GM06990 (cell line): ENCODE results near the gene ABCA7.

Experiments used
- DNase-seq: peaks from one replicate; pipeline ENCODE4 v3.0.0-alpha.2; 2011; ENCODE audit not compliant: insufficient read length; ENCODE audit errors: extremely low read depth
- H3K27me3 ChIP-seq: replicated peaks from 2 replicates; pipeline ENCODE4 v1.6.0; 2011; ENCODE audit warnings: low read length; ENCODE audit not compliant: control insufficient read depth, insufficient read depth
- H3K36me3 ChIP-seq: 2 replicates; pipeline ENCODE4 v1.5.1; 2011; ENCODE audit warnings: low read length; ENCODE audit not compliant: control insufficient read depth, insufficient read depth
- H3K4me3 ChIP-seq: replicated peaks from 2 replicates; pipeline ENCODE4 v1.5.1; 2011; ENCODE audit warnings: low read depth, mild to moderate bottlenecking, control low read depth, low read length
- CTCF ChIP-seq: IDR thresholded peaks from 2 replicates; pipeline ENCODE4 v1.5.1; 2011; ENCODE audit warnings: low read length, control low read depth, mild to moderate bottlenecking, inconsistent platforms; ENCODE audit not compliant: insufficient read depth, poor library complexity, severe bottlenecking

ABCA7 gene

DNA sequence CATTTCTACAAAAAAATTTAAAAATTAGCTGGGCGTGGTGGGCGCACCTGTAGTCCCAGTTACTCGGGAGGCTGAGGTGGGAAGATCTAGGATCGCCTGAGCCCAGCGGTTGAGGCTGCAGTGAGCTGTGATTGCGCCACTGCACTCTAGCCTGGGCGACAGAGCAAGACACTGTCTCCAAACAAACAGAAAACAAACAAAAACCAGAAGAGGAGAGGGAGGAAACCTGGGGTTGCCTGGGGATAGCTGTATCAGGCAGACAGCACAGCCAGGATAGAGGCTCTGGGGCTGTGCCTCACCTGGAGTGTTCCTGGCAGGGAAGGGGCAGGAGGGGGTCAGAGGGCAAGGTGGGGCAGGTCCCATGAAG, 57.9 kb downstream of the ABCA7 start:
- H3K36me3 ChIP-seq, result no peaks in the 10 kb centered on the region; the same call in 1 of the 2 replicates
- no peak for DNase-seq
- H3K27me3 ChIP-seq, result no peaks in the 10 kb centered on the region
- H3K4me3 ChIP-seq, result no peak overlapping the region
- TF ChIP-seq CTCF, result no peak

GRCh38 chr19:1098177-1099051, 58.5 kb downstream of the ABCA7 start:
- DNase-seq, result no peak
- H3K36me3 ChIP-seq, result no peaks in the 10 kb centered on the region
- no peak overlapping the region for H3K4me3 ChIP-seq
- H3K27me3 ChIP-seq, result no peaks in the 10 kb centered on the region
- TF ChIP-seq CTCF, result no peak

- Histone ChIP-seq H3K27me3 (no peaks in the 10 kb centered on the region), H3K4me3 (no peak overlapping the region), H3K36me3 (peaks cover 6% of the 10 kb centered on the region)
- no peak for TF ChIP-seq CTCF
- DNase-seq, result no peak
Observed at GRCh38 chr19:1101337-1101698, 61.4 kb downstream of the ABCA7 start.

DNA sequence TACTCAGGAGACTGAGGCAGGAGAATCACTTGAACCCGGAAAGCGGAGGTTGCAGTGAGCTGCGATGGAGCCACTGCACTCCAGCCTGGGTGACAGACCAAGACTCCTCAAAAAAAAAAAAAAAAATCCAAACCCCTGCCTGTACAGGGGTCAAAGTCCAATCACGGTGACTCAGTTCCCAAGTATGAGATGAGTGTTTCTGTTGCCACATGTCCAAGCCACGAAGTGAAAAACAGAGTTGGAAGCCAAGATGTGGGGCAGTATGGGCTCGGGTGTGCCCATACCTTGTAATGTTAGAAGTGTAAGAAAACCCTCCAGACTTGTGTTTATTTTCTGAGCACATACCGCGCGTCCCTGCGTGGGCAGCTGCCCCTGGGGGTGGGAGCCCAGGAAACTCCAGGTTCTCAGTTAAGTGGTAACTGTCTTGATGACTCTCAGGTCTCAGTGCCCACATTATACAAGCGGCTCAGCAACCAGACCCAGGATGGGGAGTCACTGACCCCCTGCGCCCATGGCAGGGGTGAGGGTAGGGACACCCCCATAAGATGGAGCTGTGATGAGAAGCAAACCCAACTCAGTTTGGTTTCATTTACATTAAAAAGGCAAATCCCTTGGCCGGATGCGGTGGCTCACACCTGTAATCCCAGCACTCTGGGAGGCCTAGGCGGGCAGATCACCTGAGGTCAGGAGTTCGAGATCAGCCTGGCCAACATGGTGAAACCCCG, 62.7 kb downstream of the ABCA7 start:
- Histone ChIP-seq H3K4me3 (no peak overlapping the region), H3K27me3 (no peaks in the 10 kb centered on the region), H3K36me3 (peaks cover 14% of the 10 kb centered on the region)
- no peak for TF ChIP-seq CTCF
- peak; percentile 84 for DNase-seq

GRCh38 chr19:1103132-1103707, 63.3 kb downstream of the ABCA7 start:
- no peak for DNase-seq
- Histone ChIP-seq H3K36me3 (peaks cover 14% of the 10 kb centered on the region), H3K4me3 (peak overlapping the region; percentile 41; the same call in 1 of the 2 replicates), H3K27me3 (no peaks in the 10 kb centered on the region)
- TF ChIP-seq CTCF, result no peak
